Measurements from ENCODE around the gene NFATC1.

The NFATC1 gene

GRCh38 chr18:79572093-79572780 is 176.5 kb downstream of the NFATC1 start:
- no peak for TF ChIP-seq CTCF (IDR thresholded peaks at IDR 0.05; ENCODE audit: borderline replicate concordance, extremely low read depth, low read length, poor library complexity, severe bottlenecking)
- no peak for TF ChIP-seq EZH2 (IDR thresholded peaks at IDR 0.05; ENCODE audit: borderline replicate concordance, low read depth, low read length, severe bottlenecking)
- Histone ChIP-seq H4K20me1 (ENCODE audit: insufficient read depth, low read length) (no peaks in the 10 kb centered on the region), H3K4me2 (ENCODE audit: insufficient read depth, low read length) (no peak overlapping the region), H3K4me1 (ENCODE audit: insufficient read depth, low read length) (peaks cover 8% of the 10 kb centered on the region), H3K9me3 (ENCODE audit: insufficient read depth, low read length, severe bottlenecking) (peaks cover 25% of the 10 kb centered on the region), H3K79me2 (ENCODE audit: insufficient read depth, low read length) (no peaks in the 10 kb centered on the region), H3K4me3 (ENCODE audit: low read depth in 1 of 2, low read length in 2 of 2) (no peak overlapping the region), H3K36me3 (ENCODE audit: insufficient read depth, low read length) (no peaks in the 10 kb centered on the region), H2AFZ (ENCODE audit: low read depth, low read length) (no peak overlapping the region), H3K9ac (ENCODE audit: low read depth, low read length) (no peak overlapping the region), H3K27me3 (ENCODE audit: insufficient read depth, low read length, poor library complexity) (no peaks in the 10 kb centered on the region), H3K27ac (ENCODE audit: low read length) (no peak overlapping the region)
- DNase-seq, result no peak
- no peak for ATAC-seq (ENCODE audit: insufficient read depth, low read depth)

- Histone ChIP-seq H2AFZ (ENCODE audit: low read depth, low read length) (no peak overlapping the region), H3K4me1 (ENCODE audit: insufficient read depth, low read length) (peaks cover 8% of the 10 kb centered on the region), H3K27me3 (ENCODE audit: insufficient read depth, low read length, poor library complexity) (no peaks in the 10 kb centered on the region)
Measured at GRCh38 chr18:79572848-79573451, 177.2 kb downstream of the NFATC1 start.

GRCh38 chr18:79573921-79574491 is 178.3 kb downstream of the NFATC1 start:
- DNase-seq (no peak), ATAC-seq (ENCODE audit: insufficient read depth, low read depth) (no peak)
- Histone ChIP-seq H3K9me3 (ENCODE audit: insufficient read depth, low read length, severe bottlenecking) (peaks cover 25% of the 10 kb centered on the region), H3K79me2 (ENCODE audit: insufficient read depth, low read length) (no peaks in the 10 kb centered on the region), H2AFZ (ENCODE audit: low read depth, low read length) (no peak overlapping the region), H3K9ac (ENCODE audit: low read depth, low read length) (no peak overlapping the region), H3K4me3 (ENCODE audit: low read depth in 1 of 2, low read length in 2 of 2) (no peak overlapping the region), H3K36me3 (ENCODE audit: insufficient read depth, low read length) (no peaks in the 10 kb centered on the region), H3K27ac (ENCODE audit: low read length) (no peak overlapping the region), H4K20me1 (ENCODE audit: insufficient read depth, low read length) (no peaks in the 10 kb centered on the region), H3K4me2 (ENCODE audit: insufficient read depth, low read length) (no peak overlapping the region), H3K27me3 (ENCODE audit: insufficient read depth, low read length, poor library complexity) (no peaks in the 10 kb centered on the region), H3K4me1 (ENCODE audit: insufficient read depth, low read length) (peaks cover 8% of the 10 kb centered on the region)
- TF ChIP-seq EZH2 (IDR thresholded peaks at IDR 0.05; ENCODE audit: borderline replicate concordance, low read depth, low read length, severe bottlenecking) (no peak), CTCF (IDR thresholded peaks at IDR 0.05; ENCODE audit: borderline replicate concordance, extremely low read depth, low read length, poor library complexity, severe bottlenecking) (no peak)

More at GRCh38 chr18:79572848-79573451, 177.2 kb downstream of the NFATC1 start:
- TF ChIP-seq EZH2 (IDR thresholded peaks at IDR 0.05; ENCODE audit: borderline replicate concordance, low read depth, low read length, severe bottlenecking) (no peak), CTCF (IDR thresholded peaks at IDR 0.05; ENCODE audit: borderline replicate concordance, extremely low read depth, low read length, poor library complexity, severe bottlenecking) (no peak)
- Histone ChIP-seq H3K4me3 (ENCODE audit: low read depth in 1 of 2, low read length in 2 of 2) (no peak overlapping the region), H3K27ac (ENCODE audit: low read length) (no peak overlapping the region), H4K20me1 (ENCODE audit: insufficient read depth, low read length) (no peaks in the 10 kb centered on the region), H3K9ac (ENCODE audit: low read depth, low read length) (no peak overlapping the region), H3K79me2 (ENCODE audit: insufficient read depth, low read length) (no peaks in the 10 kb centered on the region), H3K36me3 (ENCODE audit: insufficient read depth, low read length) (no peaks in the 10 kb centered on the region), H3K9me3 (ENCODE audit: insufficient read depth, low read length, severe bottlenecking) (peaks cover 25% of the 10 kb centered on the region), H3K4me2 (ENCODE audit: insufficient read depth, low read length) (no peak overlapping the region)
- ATAC-seq (ENCODE audit: insufficient read depth, low read depth), result no peak
- DNase-seq, result no peak

Data from DND-41 (cell line).